HepG2 (cell line): ENCODE results near the gene HNRNPUL2. TPM values are rescaled to one million over a fixed set of nuclear protein-coding genes. Genes with fewer than 3 reads are reported as not detected.
A peak's percentile ranks its signal among the peaks of the same experiment; 100 is the strongest.

ENCODE experiments used
- CENPX ChIP-seq: sonication (generic); formaldehyde crosslinking; IDR thresholded peaks from 2 replicates; pipeline ENCODE4 v1.9.0; 2021; ENCODE audit warnings: mild to moderate bottlenecking, missing genetic modification reagents, moderate library complexity
- FUBP1 ChIP-seq: sonication (generic); formaldehyde crosslinking; IDR thresholded peaks from 2 replicates; pipeline ENCODE4 v1.5.1; 2020; ENCODE audit warnings: missing genetic modification reagents, mild to moderate bottlenecking, borderline replicate concordance
- HNRNPL ChIP-seq: fragments of 200-400 bp; formaldehyde crosslinking; IDR thresholded peaks from 2 replicates; pipeline ENCODE4 v1.6.1; 2017; ENCODE audit warnings: mild to moderate bottlenecking, low read depth, low read length
- JUN ChIP-seq: sonication (generic); formaldehyde crosslinking; IDR thresholded peaks from 2 replicates; pipeline ENCODE4 v1.4.0; 2020; ENCODE audit warnings: mild to moderate bottlenecking, missing genetic modification reagents
- KDM5B ChIP-seq: sonication (generic); formaldehyde crosslinking; IDR thresholded peaks from 2 replicates; pipeline ENCODE4 v1.4.0; 2020; ENCODE audit warnings: missing genetic modification reagents, mild to moderate bottlenecking, borderline replicate concordance
- MIXL1 ChIP-seq: IDR thresholded peaks from 2 replicates; pipeline ENCODE4 v1.6.1; 2016
- MTF2 ChIP-seq: sonication (generic); formaldehyde crosslinking; IDR thresholded peaks from 2 replicates; pipeline ENCODE4 v1.5.0; 2020; ENCODE audit warnings: missing genetic modification reagents, borderline replicate concordance
- NCOR1 ChIP-seq: fragments of 200-600 bp; sonication (generic); IDR thresholded peaks from 2 replicates; pipeline ENCODE4 v1.7.0; 2017; ENCODE audit warnings: antibody characterized with exemption, low read length, borderline replicate concordance
- PRDM15 ChIP-seq: sonication (generic); formaldehyde crosslinking; IDR thresholded peaks from 2 replicates; pipeline ENCODE4 v1.4.0; 2020; ENCODE audit warnings: missing genetic modification reagents
- RNF2 ChIP-seq: fragments of 450-650 bp; conservative IDR thresholded peaks from 2 replicates; pipeline ENCODE4 v1.6.1; 2016; ENCODE audit warnings: low read depth
- SRSF4 ChIP-seq: fragments of 200-400 bp; formaldehyde crosslinking; IDR thresholded peaks from one replicate; pipeline ENCODE4 v1.6.1; 2018; ENCODE audit warnings: mild to moderate bottlenecking, low read depth, low read length, moderate library complexity; ENCODE audit not compliant: poor library complexity, severe bottlenecking
- TBL1XR1 ChIP-seq: fragments of 150-350 bp; IDR thresholded peaks from 2 replicates; pipeline ENCODE4 v1.6.1; 2014; ENCODE audit warnings: borderline replicate concordance, low read length; ENCODE audit not compliant: partially characterized antibody
- ZBTB44 ChIP-seq: sonication (generic); formaldehyde crosslinking; IDR thresholded peaks from 2 replicates; pipeline ENCODE4 v1.4.0; 2020; ENCODE audit warnings: missing genetic modification reagents
- ZHX1 ChIP-seq: sonication (generic); formaldehyde crosslinking; IDR thresholded peaks from 2 replicates; pipeline ENCODE4 v1.8.1; 2022; ENCODE audit warnings: low read depth, mild to moderate bottlenecking, missing genetic modification reagents
- ZNF326 ChIP-seq: sonication (generic); formaldehyde crosslinking; IDR thresholded peaks from 2 replicates; pipeline ENCODE4 v1.4.0; 2020; ENCODE audit warnings: missing genetic modification reagents, borderline replicate concordance
- ZSCAN5A ChIP-seq: sonication (generic); formaldehyde crosslinking; IDR thresholded peaks from 2 replicates; pipeline ENCODE4 v1.8.0; 2022; ENCODE audit warnings: mild to moderate bottlenecking, missing genetic modification reagents, borderline replicate concordance
- polyA plus RNA-seq, 8 experiments: library from polyadenylated mRNA; depleted of rRNA in 3 of 8; stranded (reverse) in 7 of 8; unstranded in 1 of 8; fragments of >200 nt; fragmentation: Illumina TruSeq in 4 of 8; extraction: Trizol in 4 of 8; gene quantifications; 2 replicates each; pipeline versions ENCODE4 v1.2.1 to v1.2.3, GENCODE V29; 2011 to 2016; ENCODE audit warnings: low read depth in 4 of 8, missing spikeins in 1 of 8, mixed read lengths in 1 of 8; ENCODE audit not compliant: insufficient read depth in 1 of 8
- total RNA-seq, 5 experiments: library from RNA; depleted of rRNA; stranded (reverse); fragments of >200 nt; fragmentation: Illumina TruSeq; extraction: Trizol; gene quantifications; 2 replicates each; pipeline ENCODE4 v1.2.3, GENCODE V29; 2016; ENCODE audit warnings: low read depth in 1 of 5

HNRNPUL2 gene
- total and polyA plus RNA-seq, 2 of the 13 experiments (the other 11 are each of a cell fraction or from before 2014, with no cell fraction given): 8.4 to 9.6 TPM

- TF ChIP-seq ZBTB44 (CRISPR knock-in tag) (no peak), CENPX (CRISPR knock-in tag) (no peak), KDM5B (CRISPR knock-in tag) (peak; percentile 68), PRDM15 (peak; percentile 21; the same call in 1 of the 2 replicates), RNF2 (no peak), TBL1XR1 (no peak), MIXL1 (CRISPR knock-in tag) (no peak), MTF2 (no peak), ZSCAN5A (CRISPR knock-in tag) (peak; percentile 56; the same call in 1 of the 2 replicates), JUN (CRISPR knock-in tag) (no peak), ZNF326 (CRISPR knock-in tag) (no peak), NCOR1 (no peak), HNRNPL (0 out of 2 replicates have a peak, but pooled peaks have one; percentile 56), SRSF4 (no peak), ZHX1 (CRISPR knock-in tag) (0 out of 2 replicates have a peak, but pooled peaks have one; percentile 41), FUBP1 (CRISPR knock-in tag) (no peak)
These were observed 55.5 kb downstream of the HNRNPUL2 start, which contains the start of the genes LBHD1 and UQCC3 (continued) for GRCh38 chr11:62671608-62672389.
